Endothelial cell of umbilical vein (primary cell): ENCODE measurements around the gene APEX1.

Experiments
- EZH2 ChIP-seq: IDR thresholded peaks from 2 replicates; pipeline ENCODE4 v1.6.1; 2012; ENCODE audit warnings: borderline replicate concordance, low read depth, mild to moderate bottlenecking, moderate library complexity, low read length, inconsistent platforms; ENCODE audit not compliant: severe bottlenecking
- JUN ChIP-seq: IDR thresholded peaks from 2 replicates; pipeline ENCODE4 v1.6.1; 2011; ENCODE audit warnings: borderline replicate concordance, low read depth; ENCODE audit not compliant: insufficient read length, insufficient read depth
- POLR2A ChIP-seq: IDR thresholded peaks from 2 replicates; pipeline ENCODE4 v1.6.1; 2012; ENCODE audit warnings: low read depth, mild to moderate bottlenecking, control low read depth, low read length
- POLR2AphosphoS5 ChIP-seq: IDR thresholded peaks from 2 replicates; pipeline ENCODE4 v1.6.1; 2012; ENCODE audit warnings: low read depth, mild to moderate bottlenecking, control low read depth, low read length, moderate library complexity; ENCODE audit not compliant: insufficient read depth
- TF ChIP-seq, protein P1 (sequence below), 2 donors: IDR thresholded peaks; 1 replicate in 1 of 2; 2 replicates in 1 of 2; pipeline ENCODE4 v1.5.1; 2011; ENCODE audit warnings: low read length in 2 of 2, mild to moderate bottlenecking in 2 of 2, moderate library complexity in 2 of 2, control low read depth in 1 of 2, inconsistent platforms in 1 of 2, low read depth in 1 of 2; ENCODE audit not compliant: insufficient read depth in 1 of 2; ENCODE audit errors: extremely low read depth in 1 of 2

DNA sequence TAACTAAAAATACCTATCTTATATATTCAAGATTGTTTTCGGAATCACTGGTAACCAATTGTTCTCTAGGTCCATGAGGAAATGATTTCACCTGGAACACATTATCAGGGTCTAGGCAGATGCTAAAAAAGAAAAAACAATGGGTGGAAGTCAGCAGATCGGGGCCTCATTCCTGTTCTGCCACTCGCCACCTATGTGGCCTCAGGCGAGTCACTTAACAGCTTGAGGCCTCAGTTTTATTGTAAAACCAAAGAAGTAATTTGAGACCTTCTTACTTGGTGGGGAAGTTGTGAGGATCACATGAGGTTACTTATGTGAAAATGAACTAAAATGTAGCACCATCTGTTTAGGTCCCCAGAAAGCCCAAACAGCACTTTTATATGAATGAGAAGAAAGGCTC lies 44.1 kb downstream of the APEX1 start:
- TF ChIP-seq, protein P1, sequence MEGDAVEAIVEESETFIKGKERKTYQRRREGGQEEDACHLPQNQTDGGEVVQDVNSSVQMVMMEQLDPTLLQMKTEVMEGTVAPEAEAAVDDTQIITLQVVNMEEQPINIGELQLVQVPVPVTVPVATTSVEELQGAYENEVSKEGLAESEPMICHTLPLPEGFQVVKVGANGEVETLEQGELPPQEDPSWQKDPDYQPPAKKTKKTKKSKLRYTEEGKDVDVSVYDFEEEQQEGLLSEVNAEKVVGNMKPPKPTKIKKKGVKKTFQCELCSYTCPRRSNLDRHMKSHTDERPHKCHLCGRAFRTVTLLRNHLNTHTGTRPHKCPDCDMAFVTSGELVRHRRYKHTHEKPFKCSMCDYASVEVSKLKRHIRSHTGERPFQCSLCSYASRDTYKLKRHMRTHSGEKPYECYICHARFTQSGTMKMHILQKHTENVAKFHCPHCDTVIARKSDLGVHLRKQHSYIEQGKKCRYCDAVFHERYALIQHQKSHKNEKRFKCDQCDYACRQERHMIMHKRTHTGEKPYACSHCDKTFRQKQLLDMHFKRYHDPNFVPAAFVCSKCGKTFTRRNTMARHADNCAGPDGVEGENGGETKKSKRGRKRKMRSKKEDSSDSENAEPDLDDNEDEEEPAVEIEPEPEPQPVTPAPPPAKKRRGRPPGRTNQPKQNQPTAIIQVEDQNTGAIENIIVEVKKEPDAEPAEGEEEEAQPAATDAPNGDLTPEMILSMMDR (IDR thresholded peaks at IDR 0.05; ENCODE audit: extremely low read depth in 1 of 2, insufficient read depth in 1 of 2, low read depth in 1 of 2, low read length in 2 of 2), result no peak
- TF ChIP-seq POLR2AphosphoS5, result no peak
- peak; percentile 39 for TF ChIP-seq JUN
- TF ChIP-seq POLR2A, result no peak
- no peak for TF ChIP-seq EZH2
